HepG2 (cell line): Measurements from ENCODE around the gene SPRN. TPM values are rescaled to one million over a fixed set of nuclear protein-coding genes. Genes with fewer than 3 reads are reported as not detected.
A peak's percentile ranks its signal among the peaks of the same experiment; 100 is the strongest.

ENCODE experiments used
- AFF4 ChIP-seq: sonication (generic); formaldehyde crosslinking; IDR thresholded peaks from 2 replicates; pipeline ENCODE4 v1.4.0; 2020; ENCODE audit warnings: missing genetic modification reagents
- CENPT ChIP-seq: sonication (generic); formaldehyde crosslinking; IDR thresholded peaks from 2 replicates; pipeline ENCODE4 v1.8.0; 2022; ENCODE audit warnings: low read depth, mild to moderate bottlenecking, moderate library complexity, missing genetic modification reagents
- FLYWCH1 ChIP-seq: sonication (generic); formaldehyde crosslinking; IDR thresholded peaks from 2 replicates; pipeline ENCODE4 v1.8.1; 2023; ENCODE audit warnings: mild to moderate bottlenecking, missing genetic modification reagents
- FOXM1 ChIP-seq: sonication (generic); formaldehyde crosslinking; IDR thresholded peaks from 2 replicates; pipeline ENCODE4 v1.5.0; 2020; ENCODE audit warnings: missing genetic modification reagents
- HOXA7 ChIP-seq: sonication (generic); formaldehyde crosslinking; IDR thresholded peaks from 2 replicates; pipeline ENCODE4 v1.8.1; 2022; ENCODE audit warnings: mild to moderate bottlenecking, missing genetic modification reagents, moderate library complexity
- KDM2A ChIP-seq: sonication (generic); formaldehyde crosslinking; IDR thresholded peaks from 2 replicates; pipeline ENCODE4 v1.4.0; 2020; ENCODE audit warnings: low read depth, missing genetic modification reagents, borderline replicate concordance
- KMT2B ChIP-seq: IDR thresholded peaks from 2 replicates; pipeline ENCODE4 v1.6.1; 2016; ENCODE audit warnings: missing genetic modification reagents, missing compliant biosample characterization
- MYPOP ChIP-seq: sonication (generic); formaldehyde crosslinking; IDR thresholded peaks from 2 replicates; pipeline ENCODE4 v1.8.1; 2023; ENCODE audit warnings: mild to moderate bottlenecking, moderate library complexity, missing genetic modification reagents
- ZBTB43 ChIP-seq: sonication (generic); formaldehyde crosslinking; conservative IDR thresholded peaks from 2 replicates; pipeline ENCODE4 v1.4.0; 2020; ENCODE audit warnings: missing genetic modification reagents
- ZNF263 ChIP-seq: sonication (generic); formaldehyde crosslinking; IDR thresholded peaks from 2 replicates; pipeline ENCODE4 v1.4.0; 2020; ENCODE audit warnings: missing genetic modification reagents
- ZNF646 ChIP-seq: sonication (generic); formaldehyde crosslinking; IDR thresholded peaks from 2 replicates; pipeline ENCODE4 v1.9.0; 2021; ENCODE audit warnings: mild to moderate bottlenecking, missing genetic modification reagents
- ZNF652 ChIP-seq: IDR thresholded peaks from 2 replicates; pipeline ENCODE4 v1.6.1; 2016; ENCODE audit warnings: low read depth, borderline replicate concordance
- ZNF768 ChIP-seq: sonication (generic); formaldehyde crosslinking; IDR thresholded peaks from 2 replicates; pipeline ENCODE4 v1.4.0; 2020; ENCODE audit warnings: missing genetic modification reagents
- ZNF773 ChIP-seq: sonication (generic); formaldehyde crosslinking; IDR thresholded peaks from 2 replicates; pipeline ENCODE4 v1.4.0; 2020; ENCODE audit warnings: missing genetic modification reagents, borderline replicate concordance
- ZNF777 ChIP-seq: sonication (generic); formaldehyde crosslinking; IDR thresholded peaks from 2 replicates; pipeline ENCODE4 v1.4.0; 2020; ENCODE audit warnings: missing genetic modification reagents
- polyA plus RNA-seq, 8 experiments: library from polyadenylated mRNA; depleted of rRNA in 3 of 8; stranded (reverse) in 7 of 8; unstranded in 1 of 8; fragments of >200 nt; fragmentation: Illumina TruSeq in 4 of 8; extraction: Trizol in 4 of 8; gene quantifications; 2 replicates each; pipeline versions ENCODE4 v1.2.1 to v1.2.3, GENCODE V29; 2011 to 2016; ENCODE audit warnings: low read depth in 4 of 8, missing spikeins in 1 of 8, mixed read lengths in 1 of 8; ENCODE audit not compliant: insufficient read depth in 1 of 8
- total RNA-seq, 5 experiments: library from RNA; depleted of rRNA; stranded (reverse); fragments of >200 nt; fragmentation: Illumina TruSeq; extraction: Trizol; gene quantifications; 2 replicates each; pipeline ENCODE4 v1.2.3, GENCODE V29; 2016; ENCODE audit warnings: low read depth in 1 of 5

SPRN gene
- total and polyA plus RNA-seq, 2 of the 13 experiments (the other 11 are each of a cell fraction or from before 2014, with no cell fraction given), result not detected

GRCh38 chr10:133378251-133379096, 46.0 kb downstream of the SPRN start (continued):
- TF ChIP-seq AFF4 (CRISPR knock-in tag) (no peak), KMT2B (CRISPR knock-in tag) (no peak), FLYWCH1 (peak; percentile 94), FOXM1 (CRISPR knock-in tag) (no peak), ZNF768 (no peak; the same call in 1 of the 2 replicates), ZNF646 (CRISPR knock-in tag) (no peak), MYPOP (0 out of 2 replicates have a peak, but pooled peaks have one; percentile 27), ZNF773 (CRISPR knock-in tag) (no peak; the same call in 1 of the 2 replicates), KDM2A (CRISPR knock-in tag) (no peak), ZBTB43 (CRISPR knock-in tag) (0 out of 2 replicates have a peak, but pooled peaks have one; percentile 74), ZNF263 (CRISPR knock-in tag) (no peak), CENPT (no peak), ZNF777 (CRISPR knock-in tag) (peak; percentile 79), HOXA7 (CRISPR knock-in tag) (no peak), ZNF652 (CRISPR knock-in tag) (no peak)
